IPS DF 4.7 (cell line): Measurements from ENCODE around the gene CCDC152.

Experiments
- DNase-seq: peaks from one replicate; pipeline ENCODE4 v3.0.0-alpha.2; 2013; ENCODE audit warnings: low spot score; ENCODE audit errors: extremely low read depth

Gene CCDC152

GRCh38 chr5:42781584-42781983, 25.0 kb downstream of the CCDC152 start:
- DNase-seq: no peak

DNA sequence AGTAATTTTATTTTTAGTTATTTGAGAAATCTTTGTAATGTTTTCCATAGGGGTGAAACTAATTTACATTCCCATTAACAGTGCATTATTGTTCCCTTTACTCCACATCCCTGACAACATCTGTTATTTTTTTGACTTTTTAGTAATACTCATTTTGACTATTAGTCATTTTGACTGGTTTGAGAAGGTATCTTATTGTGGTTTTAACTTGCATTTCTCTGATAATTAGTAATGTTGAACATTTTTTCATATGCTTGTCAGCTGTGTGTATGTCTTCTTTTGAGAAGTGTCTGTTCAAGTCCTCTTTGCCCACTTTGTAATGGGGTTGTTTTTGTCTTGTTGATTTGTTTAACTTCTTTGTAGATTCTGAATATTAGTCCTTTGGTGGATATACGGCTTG, 27.5 kb downstream of the CCDC152 start:
- DNase-seq: no peak

DNA sequence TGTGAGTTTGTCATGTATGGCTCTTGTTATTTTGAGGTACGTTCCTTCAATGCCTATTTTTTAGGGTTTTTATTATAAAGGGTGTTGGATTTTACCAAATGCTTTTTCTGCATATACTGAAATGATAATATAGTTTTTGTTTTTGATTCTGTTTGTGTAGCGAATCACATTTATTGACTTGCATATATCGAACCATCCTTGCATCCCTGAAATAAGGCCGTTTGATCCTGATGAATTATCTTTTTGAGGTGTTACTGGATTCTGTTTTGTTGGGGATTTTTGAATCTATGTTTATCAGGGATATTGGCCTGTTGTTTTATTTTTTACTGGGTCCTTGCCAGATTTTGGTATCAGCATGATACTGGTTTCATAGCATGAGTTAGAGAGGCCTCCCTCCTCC, 29.1 kb downstream of the CCDC152 start:
- DNase-seq: no peak

GRCh38 chr5:42787073-42787472, 30.5 kb downstream of the CCDC152 start:
- no peak for DNase-seq

GRCh38 chr5:42787845-42788244, 31.2 kb downstream of the CCDC152 start:
- no peak for DNase-seq

DNA sequence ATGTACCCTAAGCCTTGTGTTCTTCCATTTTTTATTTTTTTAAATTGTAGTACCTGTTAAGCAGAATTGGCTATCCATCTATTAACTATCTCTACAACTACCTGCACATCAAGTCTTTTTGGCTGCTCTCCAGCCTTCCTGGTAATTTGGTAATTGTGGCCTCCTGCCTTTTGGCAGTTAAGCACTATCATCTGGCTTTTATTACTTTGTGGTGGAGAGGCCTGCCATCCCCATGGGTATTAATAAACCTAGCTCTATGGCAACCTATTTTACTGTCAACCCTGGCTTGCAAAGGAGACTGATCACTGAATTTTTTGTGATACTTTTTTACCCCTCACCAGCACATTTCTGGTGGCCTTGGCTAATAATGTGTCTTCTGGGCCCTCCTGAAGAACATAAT, 34.5 kb downstream of the CCDC152 start:
- DNase-seq: no peak

DNA sequence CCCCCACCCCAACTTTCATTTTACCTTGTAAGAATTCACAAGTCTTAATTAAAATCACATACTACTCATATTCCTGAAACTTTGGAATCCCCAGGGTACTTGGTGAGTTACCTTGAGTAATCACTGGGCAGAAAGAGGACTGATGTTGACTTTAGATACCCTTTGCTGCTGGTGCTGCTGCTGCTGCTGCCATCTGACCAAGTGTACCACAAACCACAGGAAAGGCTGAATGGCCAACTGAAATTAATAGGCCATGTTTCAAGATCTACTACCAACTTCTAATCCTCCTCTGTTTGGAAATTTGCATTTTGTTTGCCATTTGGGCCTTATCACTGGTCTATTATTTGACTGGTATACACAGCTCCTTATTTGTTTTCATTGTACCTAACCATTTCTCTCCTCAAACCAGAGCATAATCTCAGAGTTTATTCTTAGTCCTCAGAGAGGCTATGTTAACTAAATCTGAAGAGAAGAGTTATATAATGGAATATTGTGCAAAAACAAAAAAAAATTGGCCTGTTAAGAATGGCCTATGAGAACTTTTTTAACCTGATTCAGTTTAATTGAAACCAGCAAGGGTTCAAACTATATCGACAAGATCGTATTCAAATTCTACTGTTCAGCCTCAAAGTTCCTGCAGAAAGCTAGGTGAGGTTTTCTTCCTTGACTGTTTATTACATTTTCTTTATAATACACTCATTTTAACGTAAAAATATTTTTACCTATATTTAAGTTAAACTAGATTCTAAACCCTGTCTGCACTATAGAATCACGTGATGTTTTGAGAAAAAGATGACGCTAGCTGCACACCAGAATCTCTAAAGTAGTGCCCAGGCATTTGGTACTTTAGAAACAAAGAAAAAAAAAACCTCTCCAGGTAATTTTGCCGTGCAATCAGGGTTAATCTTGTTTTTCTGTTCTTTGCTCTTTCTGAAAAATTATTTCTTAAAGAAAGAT, 41.9 kb downstream of the CCDC152 start:
- no peak for DNase-seq

- DNase-seq: no peak
These were observed 42.6 kb downstream of the CCDC152 start for GRCh38 chr5:42799241-42799608.

- DNase-seq: no peak
These were observed 43.1 kb downstream of the CCDC152 start for GRCh38 chr5:42799668-42800114.

DNA sequence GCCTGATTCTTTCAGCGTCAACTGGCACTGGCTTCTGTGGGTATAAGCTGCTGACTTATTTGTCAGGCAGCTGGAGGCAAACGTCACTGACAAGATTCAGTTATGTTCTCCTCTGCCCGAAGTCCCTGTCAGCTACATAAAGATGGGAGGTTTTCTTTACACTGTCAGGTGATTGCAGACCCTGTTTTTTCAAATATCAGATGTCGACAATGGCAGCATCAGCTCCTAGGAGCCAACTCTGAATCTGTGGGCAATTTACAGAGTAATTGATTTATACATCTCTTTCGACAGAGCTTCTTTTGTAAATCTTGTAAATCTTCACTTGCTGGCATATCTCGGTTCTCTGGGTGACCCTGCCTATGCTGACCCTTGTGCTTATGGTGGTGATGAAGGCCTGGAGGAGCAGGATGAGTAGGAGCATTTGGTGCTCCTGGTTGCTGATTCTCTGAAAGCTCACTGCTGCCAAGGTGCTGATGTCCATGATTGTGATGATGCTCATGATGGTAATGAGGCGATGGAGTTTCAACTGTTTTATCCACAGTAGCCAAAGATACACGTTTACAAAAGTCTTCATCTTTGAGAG, 44.2 kb downstream of the CCDC152 start:
- DNase-seq: no peak

GRCh38 chr5:42801516-42802166, 45.0 kb downstream of the CCDC152 start:
- no peak for DNase-seq

- DNase-seq: no peak
These were observed 48.2 kb downstream of the CCDC152 start for GRCh38 chr5:42804717-42805339.

DNA sequence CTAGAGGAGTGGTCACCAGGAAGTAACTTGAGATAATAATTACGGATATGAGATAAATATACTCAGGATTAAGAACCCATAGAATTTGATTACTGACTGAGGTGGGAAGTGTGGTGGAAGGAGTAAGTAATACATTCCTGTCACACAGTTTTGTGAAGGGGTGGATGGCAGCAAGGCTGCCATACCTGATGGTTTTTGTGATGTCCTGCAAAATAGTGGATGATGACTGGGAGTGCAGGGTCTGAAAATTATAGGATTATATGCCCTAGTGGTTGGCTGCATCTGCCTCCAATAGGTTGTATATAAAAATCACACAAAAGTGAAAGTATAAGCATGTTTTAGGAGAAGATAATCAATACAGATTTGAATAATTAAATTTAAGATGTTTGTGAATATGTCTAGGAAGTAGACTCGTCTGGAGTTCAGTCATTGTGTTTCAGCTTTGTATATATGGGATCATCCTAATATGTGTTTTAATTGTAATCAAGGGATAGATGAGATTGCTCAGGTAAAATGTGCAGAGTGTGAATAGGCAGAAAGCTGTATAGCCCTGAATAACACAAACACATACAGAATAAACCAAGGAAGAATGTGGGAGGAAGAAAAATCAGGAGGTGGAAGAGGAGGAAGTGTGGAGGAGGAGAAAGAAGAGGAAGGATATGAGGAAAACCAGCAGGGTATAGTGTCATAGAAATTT, 49.5 kb downstream of the CCDC152 start:
- DNase-seq: no peak

- DNase-seq: no peak
These were observed 50.2 kb downstream of the CCDC152 start for GRCh38 chr5:42806701-42807262.

GRCh38 chr5:42807722-42808447, 51.3 kb downstream of the CCDC152 start:
- DNase-seq: no peak

- DNase-seq: no peak
These were observed 52.4 kb downstream of the CCDC152 start for GRCh38 chr5:42808888-42809611.

GRCh38 chr5:42810834-42811590, 54.4 kb downstream of the CCDC152 start:
- no peak for DNase-seq

- no peak for DNase-seq
These were observed 55.2 kb downstream of the CCDC152 start, which contains the start of gene SELENOP for GRCh38 chr5:42811591-42812446. Gene SELENOP, minus strand, starts transcription at chr5:42811892. Its CDS starts 3,539 bp downstream, at chr5:42808353.
